GM19372 (cell line): Measurements from ENCODE around the gene CGNL1.

Experiments used
- ATAC-seq: cut with Tn5 transposase; IDR thresholded peaks from one replicate; pipeline ENCODE4 v1.9.1; 2021; ENCODE audit warnings: mild to moderate bottlenecking, low read depth, moderate library complexity; ENCODE audit not compliant: unreplicated experiment

CGNL1 gene

GRCh38 chr15:57516327-57517029 is 140.2 kb downstream of the CGNL1 start:
- no peak for ATAC-seq

- ATAC-seq: no peak
These were observed 140.8 kb downstream of the CGNL1 start for GRCh38 chr15:57517030-57517671.

GRCh38 chr15:57518779-57519405 is 142.6 kb downstream of the CGNL1 start:
- no peak for ATAC-seq

GRCh38 chr15:57519806-57520205 is 143.5 kb downstream of the CGNL1 start:
- no peak for ATAC-seq

- ATAC-seq: no peak
These were observed 145.2 kb downstream of the CGNL1 start for GRCh38 chr15:57521503-57521902.

- ATAC-seq: no peak
These were observed 145.8 kb downstream of the CGNL1 start for GRCh38 chr15:57522148-57522547.

GRCh38 chr15:57525581-57525980 is 149.3 kb downstream of the CGNL1 start:
- ATAC-seq: no peak

GRCh38 chr15:57526076-57526475 is 149.8 kb downstream of the CGNL1 start:
- no peak for ATAC-seq

GRCh38 chr15:57526615-57527014 is 150.3 kb downstream of the CGNL1 start:
- no peak for ATAC-seq

GRCh38 chr15:57527382-57528091 is 151.2 kb downstream of the CGNL1 start:
- ATAC-seq: no peak

- ATAC-seq: no peak
These were observed 152.7 kb downstream of the CGNL1 start for GRCh38 chr15:57528940-57529565.

GRCh38 chr15:57529748-57530147 is 153.4 kb downstream of the CGNL1 start:
- no peak for ATAC-seq

- ATAC-seq: no peak
These were observed 156.6 kb downstream of the CGNL1 start for GRCh38 chr15:57532731-57533447.

- ATAC-seq: no peak
These were observed 157.1 kb downstream of the CGNL1 start for GRCh38 chr15:57533448-57533799.

- ATAC-seq: no peak
These were observed 158.0 kb downstream of the CGNL1 start for GRCh38 chr15:57534281-57534680.

GRCh38 chr15:57537072-57537471 is 160.8 kb downstream of the CGNL1 start:
- no peak for ATAC-seq

GRCh38 chr15:57537488-57538264 is 161.4 kb downstream of the CGNL1 start:
- ATAC-seq: no peak

- ATAC-seq: no peak
These were observed 161.9 kb downstream of the CGNL1 start for GRCh38 chr15:57538265-57538529.

GRCh38 chr15:57538821-57539220 is 162.5 kb downstream of the CGNL1 start:
- no peak for ATAC-seq

- no peak for ATAC-seq
These were observed 163.9 kb downstream of the CGNL1 start for GRCh38 chr15:57540211-57540610.
